ENCODE measurements around the gene ZBTB46.

The ZBTB46 gene

DNA sequence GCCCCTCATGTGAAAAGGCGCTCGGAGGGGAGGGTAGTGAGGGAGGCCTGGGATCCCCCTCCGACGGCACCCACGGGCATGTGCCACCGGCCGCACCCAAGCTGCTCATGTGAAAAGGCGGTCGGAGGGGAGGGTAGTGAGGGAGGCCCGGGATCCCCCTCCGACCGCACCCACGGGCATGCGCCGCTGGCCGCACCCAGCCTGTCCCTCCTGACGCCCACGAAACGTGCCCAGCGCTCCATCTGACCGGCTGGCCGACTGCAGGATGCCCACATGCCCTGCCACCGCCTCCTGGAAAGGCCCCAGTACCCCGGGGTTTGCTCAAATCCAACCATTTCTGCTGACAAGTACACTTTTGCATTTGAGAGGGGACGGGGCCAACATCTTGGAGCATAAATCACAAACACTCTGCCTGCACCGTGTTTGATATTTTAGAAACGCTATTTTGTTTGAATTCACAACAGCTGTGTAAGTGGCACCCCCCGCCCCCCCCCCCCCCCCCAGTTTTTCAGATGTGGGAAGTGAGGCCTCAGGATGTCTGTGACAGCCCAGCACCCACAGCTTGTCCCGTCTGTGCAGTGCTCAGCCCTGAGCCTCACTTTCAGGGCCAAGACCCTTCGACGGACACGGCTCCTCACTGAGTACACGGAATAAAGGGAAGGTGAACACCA, 57.4 kb downstream of the ZBTB46 start:
- Histone ChIP-seq H3K9ac (ENCODE audit: low read length) (no peak overlapping the region), H3K4me1 (ENCODE audit: control insufficient read depth, insufficient read depth, low read length) (no peaks in the 10 kb centered on the region), H3K36me3 (ENCODE audit: control insufficient read depth, insufficient read depth, low read length) (no peaks in the 10 kb centered on the region), H3K4me3 (ENCODE audit: low read length) (no peak overlapping the region), H3K27me3 (ENCODE audit: control insufficient read depth, insufficient read depth, low read length) (peaks cover 4% of the 10 kb centered on the region), H3K9me3 (ENCODE audit: control insufficient read depth, low read length) (no peaks in the 10 kb centered on the region)

DNA sequence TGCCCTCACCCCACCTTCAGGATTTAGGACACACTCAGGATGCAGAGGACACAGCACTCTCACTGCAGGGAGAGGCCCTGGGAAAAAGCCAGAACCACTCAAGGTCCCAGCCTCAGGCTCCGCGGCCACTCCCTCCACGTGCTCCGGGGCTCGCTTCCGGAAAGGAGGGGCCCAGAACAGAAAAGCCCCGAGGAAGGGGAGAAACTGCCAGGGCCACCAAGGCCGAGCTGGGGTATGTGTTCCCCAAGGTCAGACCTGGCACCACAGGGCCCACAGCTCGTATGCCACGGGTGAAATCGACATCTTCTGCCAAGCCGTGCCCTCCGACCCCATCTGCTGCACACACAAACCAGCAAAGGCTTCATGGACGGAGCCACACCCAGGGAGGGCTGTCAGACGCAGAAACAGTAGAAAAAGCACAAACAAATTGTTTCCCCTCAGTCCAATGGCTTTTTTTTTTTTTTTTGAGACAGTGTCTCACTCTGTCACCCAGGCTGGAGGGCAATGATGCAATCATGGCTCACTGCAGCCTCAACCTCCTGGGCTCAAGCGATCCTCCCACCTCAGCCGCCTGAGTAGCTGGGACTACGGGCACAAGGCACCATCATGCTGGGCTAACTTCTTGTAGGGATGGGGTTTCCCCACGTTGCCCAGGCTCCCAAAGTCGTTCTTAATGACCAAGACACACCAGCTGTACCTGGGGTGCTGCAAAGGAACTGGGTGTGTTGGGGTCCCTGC, 58.1 kb downstream of the ZBTB46 start:
- Histone ChIP-seq H3K4me3 (ENCODE audit: low read length) (no peak overlapping the region), H3K36me3 (ENCODE audit: control insufficient read depth, insufficient read depth, low read length) (no peaks in the 10 kb centered on the region), H3K27me3 (ENCODE audit: control insufficient read depth, insufficient read depth, low read length) (peaks cover 4% of the 10 kb centered on the region), H3K9ac (ENCODE audit: low read length) (no peak overlapping the region), H3K4me1 (ENCODE audit: control insufficient read depth, insufficient read depth, low read length) (no peaks in the 10 kb centered on the region), H3K9me3 (ENCODE audit: control insufficient read depth, low read length) (no peaks in the 10 kb centered on the region)

DNA sequence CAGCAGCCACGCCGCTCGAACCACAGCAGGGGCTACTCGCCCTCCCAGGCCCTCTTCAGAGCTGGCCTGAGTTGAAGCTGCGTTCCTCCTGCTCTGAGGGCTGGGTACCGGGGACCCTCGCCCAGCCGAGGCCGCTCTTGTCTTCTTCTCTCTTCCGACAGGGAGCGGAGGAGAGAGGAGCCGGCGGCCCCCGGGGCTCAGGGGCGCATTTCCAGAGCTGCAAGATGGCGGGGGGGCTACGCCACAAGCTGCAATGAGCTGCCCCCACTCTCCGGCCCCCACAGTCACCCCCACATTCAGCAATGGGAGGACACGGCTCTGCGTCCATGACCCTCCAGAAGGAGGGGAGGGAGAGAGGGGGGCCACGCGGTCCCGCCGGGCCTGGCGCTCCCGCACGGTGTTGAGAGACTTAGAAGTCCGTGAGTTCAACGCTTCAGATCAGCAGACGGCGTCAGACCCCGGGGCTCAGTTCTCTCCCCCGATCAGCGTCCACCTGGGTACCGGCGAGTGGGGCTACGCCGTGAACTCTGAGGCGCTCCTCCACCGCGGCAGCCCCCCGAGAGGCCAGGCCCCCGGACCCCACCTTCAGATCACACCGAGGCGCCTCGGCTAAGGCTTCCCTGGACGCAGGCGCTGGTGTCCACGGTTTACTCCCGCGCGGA, 59.9 kb downstream of the ZBTB46 start:
- H3K9me3 ChIP-seq (ENCODE audit: control insufficient read depth, low read length): no peaks in the 10 kb centered on the region
- H3K4me1 ChIP-seq (ENCODE audit: control insufficient read depth, insufficient read depth, low read length): no peaks in the 10 kb centered on the region
- H3K36me3 ChIP-seq (ENCODE audit: control insufficient read depth, insufficient read depth, low read length): no peaks in the 10 kb centered on the region
- H3K4me3 ChIP-seq (ENCODE audit: low read length): no peak overlapping the region
- H3K9ac ChIP-seq (ENCODE audit: low read length): no peak overlapping the region
- peaks cover 4% of the 10 kb centered on the region for H3K27me3 ChIP-seq (ENCODE audit: control insufficient read depth, insufficient read depth, low read length)

DNA sequence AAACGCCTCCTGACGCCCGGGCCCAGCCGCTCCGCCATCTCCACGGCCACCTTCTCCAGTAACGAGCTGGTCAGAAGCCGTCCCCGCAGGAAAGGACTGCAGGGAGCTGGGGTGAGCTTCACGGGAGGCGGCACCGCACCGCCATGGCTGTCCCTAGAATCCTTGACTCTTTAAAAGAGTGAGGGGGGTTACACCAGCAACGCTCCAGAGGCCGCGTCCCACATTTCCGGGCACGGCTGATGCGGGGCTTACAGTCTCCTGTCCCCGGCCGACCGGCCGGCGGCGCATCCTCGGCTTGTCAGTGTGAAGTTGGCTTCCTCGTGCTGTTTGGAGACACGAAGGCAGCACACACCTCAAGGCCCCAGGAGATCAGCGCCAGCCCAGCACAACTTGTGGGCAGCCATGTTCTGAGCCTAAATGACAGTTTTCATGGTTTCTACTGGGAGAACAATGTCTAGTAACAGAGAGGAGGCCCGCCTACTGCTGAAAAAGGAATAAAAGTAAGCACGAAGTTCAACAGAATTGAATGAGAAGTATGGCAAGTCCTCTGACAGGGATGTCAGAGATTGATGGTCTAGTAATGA, 61.1 kb downstream of the ZBTB46 start:
- H3K4me3 ChIP-seq (ENCODE audit: low read length): no peak overlapping the region
- H3K36me3 ChIP-seq (ENCODE audit: control insufficient read depth, insufficient read depth, low read length): no peaks in the 10 kb centered on the region
- H3K4me1 ChIP-seq (ENCODE audit: control insufficient read depth, insufficient read depth, low read length): no peaks in the 10 kb centered on the region
- peaks cover under 1% of the 10 kb centered on the region for H3K27me3 ChIP-seq (ENCODE audit: control insufficient read depth, insufficient read depth, low read length)
- H3K9ac ChIP-seq (ENCODE audit: low read length): no peak overlapping the region
- no peaks in the 10 kb centered on the region for H3K9me3 ChIP-seq (ENCODE audit: control insufficient read depth, low read length)

DNA sequence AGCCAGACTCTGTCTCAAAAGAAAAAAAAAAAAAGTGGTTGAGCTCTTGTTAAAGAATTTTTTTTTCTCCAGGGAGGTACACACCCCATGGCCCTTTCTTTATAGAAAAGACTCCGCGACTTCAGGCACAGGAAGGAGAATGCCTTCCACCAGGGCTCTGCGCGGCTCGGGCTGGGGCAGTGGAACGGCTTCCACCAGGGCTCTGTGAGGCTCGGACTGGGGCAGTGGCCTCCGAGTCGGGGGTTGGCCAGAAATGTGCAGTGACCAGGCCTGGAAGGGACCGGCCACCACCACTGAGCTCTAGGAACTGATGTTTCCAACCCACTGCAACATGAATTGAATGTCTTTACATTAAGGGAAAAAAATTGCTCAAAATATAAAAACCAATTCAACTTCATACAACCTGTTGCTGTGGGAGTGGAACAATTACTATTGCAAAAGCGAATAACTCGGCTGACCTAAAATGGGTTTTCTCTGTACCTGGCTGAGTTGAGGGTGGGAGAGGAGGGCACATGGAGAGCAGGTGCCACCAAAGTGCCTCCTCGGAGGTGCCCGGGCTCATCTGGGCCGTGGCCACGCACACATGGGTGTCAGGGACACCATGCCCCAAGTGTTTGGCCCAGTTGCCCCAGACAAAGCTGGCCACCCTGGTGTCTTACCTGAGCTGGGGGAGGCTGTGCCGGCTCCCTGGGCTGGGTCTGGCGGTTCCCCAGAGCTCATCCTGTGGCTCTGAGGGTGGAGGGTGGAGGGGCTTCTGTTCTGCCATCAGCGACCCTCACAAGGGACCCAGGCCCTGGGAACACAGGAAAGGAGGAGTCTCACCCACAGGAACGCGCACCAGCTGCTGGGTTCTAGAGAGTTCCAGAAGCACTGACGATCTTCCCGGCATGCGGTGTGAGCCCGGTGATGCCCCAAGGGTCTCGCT, 62.2 kb downstream of the ZBTB46 start:
- Histone ChIP-seq H3K4me1 (ENCODE audit: control insufficient read depth, insufficient read depth, low read length) (no peaks in the 10 kb centered on the region), H3K9me3 (ENCODE audit: control insufficient read depth, low read length) (no peaks in the 10 kb centered on the region), H3K4me3 (ENCODE audit: low read length) (no peak overlapping the region), H3K9ac (ENCODE audit: low read length) (no peak overlapping the region), H3K27me3 (ENCODE audit: control insufficient read depth, insufficient read depth, low read length) (no peaks in the 10 kb centered on the region), H3K36me3 (ENCODE audit: control insufficient read depth, insufficient read depth, low read length) (no peaks in the 10 kb centered on the region)

DNA sequence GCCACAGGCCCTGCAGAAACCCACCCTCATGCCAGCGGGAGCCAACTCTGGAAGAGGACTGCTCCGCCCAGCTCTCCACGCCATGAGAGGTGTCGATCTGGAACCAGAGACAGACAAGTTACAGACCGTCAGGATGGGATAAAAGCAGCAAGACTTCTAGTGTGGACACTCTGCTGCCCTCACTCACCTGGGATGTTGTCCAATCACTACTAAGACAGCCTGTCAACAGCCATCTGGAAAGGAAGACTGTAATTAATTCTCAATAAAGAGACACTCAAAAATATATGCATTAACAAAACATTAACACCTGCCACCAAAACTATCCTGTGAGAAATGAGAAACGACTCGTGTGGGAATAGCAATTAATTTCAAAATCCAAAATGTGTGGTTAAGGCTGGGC, 63.2 kb downstream of the ZBTB46 start:
- Histone ChIP-seq H3K9ac (ENCODE audit: low read length) (no peak overlapping the region), H3K4me1 (ENCODE audit: control insufficient read depth, insufficient read depth, low read length) (no peaks in the 10 kb centered on the region), H3K36me3 (ENCODE audit: control insufficient read depth, insufficient read depth, low read length) (no peaks in the 10 kb centered on the region), H3K4me3 (ENCODE audit: low read length) (no peak overlapping the region), H3K9me3 (ENCODE audit: control insufficient read depth, low read length) (no peaks in the 10 kb centered on the region), H3K27me3 (ENCODE audit: control insufficient read depth, insufficient read depth, low read length) (peaks cover 4% of the 10 kb centered on the region)

DNA sequence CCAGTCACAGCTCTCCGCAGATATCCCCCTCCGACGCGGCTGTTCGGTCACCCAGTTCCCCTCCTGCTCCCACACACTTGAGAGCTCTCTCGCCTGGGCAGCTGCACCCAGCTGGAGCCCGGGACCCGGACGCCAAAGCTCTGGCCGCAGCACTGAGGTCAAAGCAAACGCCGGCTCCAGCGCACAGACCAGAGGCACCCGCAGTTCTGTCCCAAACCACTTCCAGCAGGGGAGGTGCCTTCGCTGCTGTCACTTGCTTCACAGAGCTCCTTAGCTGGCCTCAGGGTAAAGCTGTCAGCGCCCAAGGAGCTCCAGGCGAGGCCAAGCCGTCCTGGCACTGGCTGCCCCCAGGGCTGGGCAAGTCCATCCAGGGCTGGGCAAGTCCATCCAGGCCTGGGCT, 63.6 kb downstream of the ZBTB46 start:
- Histone ChIP-seq H3K4me3 (ENCODE audit: low read length) (no peak overlapping the region), H3K9me3 (ENCODE audit: control insufficient read depth, low read length) (no peaks in the 10 kb centered on the region), H3K9ac (ENCODE audit: low read length) (no peak overlapping the region), H3K36me3 (ENCODE audit: control insufficient read depth, insufficient read depth, low read length) (no peaks in the 10 kb centered on the region), H3K4me1 (ENCODE audit: control insufficient read depth, insufficient read depth, low read length) (no peaks in the 10 kb centered on the region), H3K27me3 (ENCODE audit: control insufficient read depth, insufficient read depth, low read length) (peaks cover 4% of the 10 kb centered on the region)

DNA sequence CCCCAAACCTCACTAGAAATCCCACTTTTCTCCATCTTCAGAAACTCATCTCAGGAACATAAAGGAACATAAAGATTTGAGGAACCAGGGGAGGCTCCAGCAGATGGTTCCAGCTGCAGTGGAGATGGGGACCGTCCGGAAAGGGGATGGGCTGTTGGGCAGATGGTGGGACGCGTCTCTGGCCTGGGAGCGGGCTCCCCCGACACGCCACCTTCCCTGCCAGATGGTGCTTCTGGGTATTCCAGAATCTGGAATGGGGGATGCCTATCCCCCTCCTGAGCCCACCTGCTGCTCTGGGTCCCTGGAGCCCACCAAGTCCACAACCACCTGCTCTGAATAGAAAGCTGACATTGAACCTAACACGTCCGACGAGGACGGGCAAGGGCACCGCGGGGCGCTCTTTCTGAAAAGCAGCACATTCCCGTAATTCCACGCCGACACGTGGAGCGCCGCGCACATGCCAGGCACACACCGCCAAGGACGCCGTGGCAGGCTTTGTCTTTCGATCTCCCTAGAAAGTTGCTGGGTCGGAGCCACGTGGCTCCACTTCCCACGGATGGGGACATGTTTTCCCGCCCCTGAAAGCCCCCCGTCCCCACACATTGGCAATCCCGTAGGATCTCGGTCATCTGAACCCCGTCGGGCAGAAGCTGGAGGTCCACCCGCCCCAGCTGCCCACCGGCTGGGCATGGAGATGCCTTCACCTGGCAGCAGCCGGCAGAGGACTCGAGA, 64.2 kb downstream of the ZBTB46 start:
- no peaks in the 10 kb centered on the region for H3K9me3 ChIP-seq (ENCODE audit: control insufficient read depth, low read length)
- H3K4me1 ChIP-seq (ENCODE audit: control insufficient read depth, insufficient read depth, low read length): no peaks in the 10 kb centered on the region
- H3K9ac ChIP-seq (ENCODE audit: low read length): no peak overlapping the region
- H3K27me3 ChIP-seq (ENCODE audit: control insufficient read depth, insufficient read depth, low read length): peaks cover 4% of the 10 kb centered on the region
- H3K36me3 ChIP-seq (ENCODE audit: control insufficient read depth, insufficient read depth, low read length): no peaks in the 10 kb centered on the region
- H3K4me3 ChIP-seq (ENCODE audit: low read length): no peak overlapping the region

DNA sequence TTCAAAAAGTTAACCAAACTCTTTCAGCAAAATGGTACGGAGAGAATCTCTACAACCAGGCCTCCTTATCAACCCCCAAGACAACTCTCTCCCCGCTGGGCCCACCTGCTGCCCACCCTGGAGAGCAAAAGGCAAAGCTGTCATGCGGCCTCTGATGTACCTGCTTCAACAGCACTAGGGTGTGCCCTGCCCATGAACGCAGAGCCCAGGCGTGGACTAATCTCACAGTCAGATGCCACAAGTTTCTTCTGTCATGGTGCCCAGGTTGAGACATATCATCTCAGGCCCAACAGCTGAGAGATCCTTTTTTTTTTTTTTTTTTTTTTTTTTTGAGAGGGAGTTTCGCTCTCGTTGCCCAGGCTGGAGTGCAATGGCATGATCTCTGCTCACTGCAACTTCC, 65.2 kb downstream of the ZBTB46 start:
- Histone ChIP-seq H3K27me3 (ENCODE audit: control insufficient read depth, insufficient read depth, low read length) (peaks cover 4% of the 10 kb centered on the region), H3K4me1 (ENCODE audit: control insufficient read depth, insufficient read depth, low read length) (no peaks in the 10 kb centered on the region), H3K9me3 (ENCODE audit: control insufficient read depth, low read length) (no peaks in the 10 kb centered on the region), H3K9ac (ENCODE audit: low read length) (no peak overlapping the region), H3K36me3 (ENCODE audit: control insufficient read depth, insufficient read depth, low read length) (no peaks in the 10 kb centered on the region), H3K4me3 (ENCODE audit: low read length) (no peak overlapping the region)

DNA sequence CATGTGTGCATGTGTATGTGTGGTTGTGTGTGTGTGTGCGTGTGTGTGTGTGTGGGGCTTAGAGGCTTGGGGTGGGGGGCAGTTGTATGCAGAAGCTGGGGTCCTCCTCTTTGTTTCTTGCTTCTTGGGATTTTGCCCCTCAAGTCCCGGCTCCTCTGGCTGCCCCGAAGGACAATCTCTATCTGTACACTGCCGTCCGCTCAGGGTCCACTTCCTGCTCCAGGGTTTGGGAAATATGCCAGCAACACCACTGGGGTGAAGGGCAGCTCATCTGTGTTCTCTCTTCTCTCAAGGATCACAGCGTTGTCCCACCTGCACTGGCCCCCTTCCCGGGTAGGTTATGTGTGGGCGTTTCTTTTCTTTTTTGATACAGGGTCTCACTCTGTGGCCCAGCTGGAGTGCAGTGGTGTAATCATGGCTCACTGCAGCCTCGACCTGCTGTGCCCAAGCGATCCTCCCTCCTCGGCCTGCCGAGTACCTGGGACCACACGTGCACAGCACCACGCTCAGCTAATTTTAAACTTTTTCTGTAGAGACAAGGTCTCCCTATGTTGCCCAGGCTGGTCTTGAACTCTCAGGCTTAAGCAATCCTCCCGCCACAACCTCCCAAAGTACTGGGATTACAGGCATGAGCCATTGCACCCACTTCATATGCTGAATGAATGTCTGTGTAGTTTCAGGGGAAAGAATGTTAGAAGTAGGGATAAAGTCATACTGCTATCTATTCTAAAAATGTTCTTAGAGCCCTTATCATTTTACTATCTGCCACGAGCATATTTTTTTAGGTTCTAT, 65.8 kb downstream of the ZBTB46 start:
- Histone ChIP-seq H3K36me3 (ENCODE audit: control insufficient read depth, insufficient read depth, low read length) (no peaks in the 10 kb centered on the region), H3K4me1 (ENCODE audit: control insufficient read depth, insufficient read depth, low read length) (no peaks in the 10 kb centered on the region), H3K4me3 (ENCODE audit: low read length) (no peak overlapping the region), H3K27me3 (ENCODE audit: control insufficient read depth, insufficient read depth, low read length) (peaks cover 4% of the 10 kb centered on the region), H3K9me3 (ENCODE audit: control insufficient read depth, low read length) (no peaks in the 10 kb centered on the region), H3K9ac (ENCODE audit: low read length) (no peak overlapping the region)

Measured in mucosa of stomach (tissue), 1 donor.